ENCODE measurements around the gene TMEM269. TPM values are rescaled to one million over a fixed set of nuclear protein-coding genes. Genes with fewer than 3 reads are reported as not detected.

Gene TMEM269
- total and polyA plus RNA-seq, 2 experiments from 2014 or later: 0.35 to 0.69 TPM

DNA sequence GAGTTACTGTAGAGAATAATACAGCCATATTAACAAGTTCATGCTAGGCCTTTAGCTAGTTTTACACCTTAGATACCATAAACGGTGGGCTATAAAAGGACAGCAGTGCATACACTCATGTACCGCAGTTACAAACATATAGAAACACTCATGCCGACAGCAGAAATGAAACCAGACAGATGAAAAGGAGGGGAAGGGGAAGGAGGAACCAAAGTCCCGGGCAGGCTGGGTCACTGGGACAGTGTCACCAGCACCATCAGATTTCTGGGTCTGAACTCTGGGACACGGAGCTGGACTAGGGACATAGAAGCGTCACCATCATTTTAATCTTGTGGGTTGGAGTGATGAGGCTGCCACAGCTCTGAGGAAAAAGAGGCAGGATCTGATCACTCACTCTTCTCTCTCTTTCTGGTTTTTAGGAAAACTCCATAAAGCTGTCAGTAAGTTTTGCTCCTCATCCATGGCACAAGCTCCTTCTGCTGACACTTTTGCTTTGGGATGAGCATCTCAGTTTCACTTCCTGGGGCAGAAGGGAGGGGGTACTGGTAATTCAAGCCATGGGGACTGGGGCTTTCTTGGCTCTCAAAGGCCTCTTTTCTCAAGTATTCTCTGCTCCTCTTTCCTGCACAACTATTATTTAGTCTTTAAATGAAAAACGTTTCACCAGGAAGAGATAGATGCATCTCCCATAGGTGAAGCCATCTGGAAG, 53.8 kb downstream of the TMEM269 start:
- Histone ChIP-seq H3K36me3 (peaks cover 3% of the 10 kb centered on the region), H3K27me3 (no peaks in the 10 kb centered on the region), H3K27ac (no peak overlapping the region), H3K4me3 (no peak overlapping the region), H3K9me3 (ENCODE audit: low read depth) (no peaks in the 10 kb centered on the region), H3K4me1 (ENCODE audit: low read depth) (no peaks in the 10 kb centered on the region)
- DNase-seq (ENCODE audit: low read depth in 1 of 2, low spot score in 1 of 2): no peak
- TF ChIP-seq, protein P1, sequence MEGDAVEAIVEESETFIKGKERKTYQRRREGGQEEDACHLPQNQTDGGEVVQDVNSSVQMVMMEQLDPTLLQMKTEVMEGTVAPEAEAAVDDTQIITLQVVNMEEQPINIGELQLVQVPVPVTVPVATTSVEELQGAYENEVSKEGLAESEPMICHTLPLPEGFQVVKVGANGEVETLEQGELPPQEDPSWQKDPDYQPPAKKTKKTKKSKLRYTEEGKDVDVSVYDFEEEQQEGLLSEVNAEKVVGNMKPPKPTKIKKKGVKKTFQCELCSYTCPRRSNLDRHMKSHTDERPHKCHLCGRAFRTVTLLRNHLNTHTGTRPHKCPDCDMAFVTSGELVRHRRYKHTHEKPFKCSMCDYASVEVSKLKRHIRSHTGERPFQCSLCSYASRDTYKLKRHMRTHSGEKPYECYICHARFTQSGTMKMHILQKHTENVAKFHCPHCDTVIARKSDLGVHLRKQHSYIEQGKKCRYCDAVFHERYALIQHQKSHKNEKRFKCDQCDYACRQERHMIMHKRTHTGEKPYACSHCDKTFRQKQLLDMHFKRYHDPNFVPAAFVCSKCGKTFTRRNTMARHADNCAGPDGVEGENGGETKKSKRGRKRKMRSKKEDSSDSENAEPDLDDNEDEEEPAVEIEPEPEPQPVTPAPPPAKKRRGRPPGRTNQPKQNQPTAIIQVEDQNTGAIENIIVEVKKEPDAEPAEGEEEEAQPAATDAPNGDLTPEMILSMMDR (IDR thresholded peaks at IDR 0.05; ENCODE audit: low read depth, low read length): no peak

DNA sequence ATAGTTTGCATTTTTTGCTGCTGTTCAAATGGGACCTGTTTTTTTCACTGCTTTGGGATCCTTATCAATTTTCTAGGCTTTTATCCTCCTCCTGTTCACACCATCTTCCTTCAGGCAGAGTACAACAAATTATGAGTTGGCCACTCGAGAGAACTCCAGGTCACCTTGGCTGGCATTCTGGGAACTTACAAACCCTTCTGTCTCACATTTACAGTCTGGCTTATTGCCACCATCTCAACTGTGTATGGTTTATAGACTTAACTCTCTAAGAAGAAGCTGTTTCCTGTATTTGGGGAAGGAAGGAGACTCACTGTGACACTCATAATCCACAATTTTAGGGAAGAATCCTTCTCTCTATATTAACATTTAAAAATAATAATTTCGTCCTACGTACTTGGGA, 56.2 kb downstream of the TMEM269 start:
- TF ChIP-seq, protein P1 (IDR thresholded peaks at IDR 0.05; ENCODE audit: low read depth, low read length): no peak
- Histone ChIP-seq H3K9me3 (ENCODE audit: low read depth) (no peaks in the 10 kb centered on the region), H3K27me3 (no peaks in the 10 kb centered on the region), H3K4me1 (ENCODE audit: low read depth) (no peaks in the 10 kb centered on the region), H3K4me3 (no peak overlapping the region), H3K36me3 (peaks cover 3% of the 10 kb centered on the region), H3K27ac (no peak overlapping the region)
- no peak for DNase-seq (ENCODE audit: low read depth in 1 of 2, low spot score in 1 of 2)

GRCh38 chr1:42841440-42842147, 56.8 kb downstream of the TMEM269 start:
- no peaks in the 10 kb centered on the region for H3K27me3 ChIP-seq
- H3K4me1 ChIP-seq (ENCODE audit: low read depth): no peaks in the 10 kb centered on the region
- no peaks in the 10 kb centered on the region for H3K9me3 ChIP-seq (ENCODE audit: low read depth)
- H3K36me3 ChIP-seq: peaks cover 3% of the 10 kb centered on the region
- TF ChIP-seq, protein P1 (IDR thresholded peaks at IDR 0.05; ENCODE audit: low read depth, low read length): no peak
- no peak for DNase-seq (ENCODE audit: low read depth in 1 of 2, low spot score in 1 of 2)
- H3K27ac ChIP-seq: no peak overlapping the region
- no peak overlapping the region for H3K4me3 ChIP-seq

DNA sequence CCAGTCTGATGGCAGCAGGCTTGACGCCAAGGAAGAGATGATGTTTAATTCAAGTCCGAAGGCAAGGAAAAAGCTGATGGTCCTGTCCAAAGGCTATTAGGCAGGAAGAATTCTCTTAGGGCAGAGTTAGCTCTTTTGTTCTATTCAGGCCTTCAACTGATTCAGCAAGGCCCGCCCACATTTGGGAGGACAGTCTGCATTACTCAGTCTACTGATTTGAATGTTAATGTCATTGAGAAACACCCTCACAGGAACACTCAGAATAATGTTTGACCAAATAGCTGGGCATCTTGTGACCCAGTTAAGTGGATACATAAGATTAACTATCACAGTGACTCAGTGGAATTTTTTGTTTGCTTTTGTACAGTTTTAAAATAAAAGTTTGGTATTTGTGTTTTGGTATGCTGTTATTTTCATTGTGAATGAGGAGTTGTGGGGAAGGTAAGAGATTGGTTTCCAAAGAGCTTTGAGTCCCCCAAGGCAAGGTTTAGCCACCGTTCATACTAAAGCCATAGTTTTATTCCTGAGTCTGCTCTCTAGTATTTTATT, 59.9 kb downstream of the TMEM269 start:
- peaks cover 3% of the 10 kb centered on the region for H3K36me3 ChIP-seq
- peak in 1 of 2 donors; percentile 21 for DNase-seq (ENCODE audit: low read depth in 1 of 2, low spot score in 1 of 2)
- TF ChIP-seq, protein P1 (IDR thresholded peaks at IDR 0.05; ENCODE audit: low read depth, low read length): no peak
- H3K9me3 ChIP-seq (ENCODE audit: low read depth): no peaks in the 10 kb centered on the region
- no peaks in the 10 kb centered on the region for H3K27me3 ChIP-seq
- no peak overlapping the region for H3K27ac ChIP-seq
- H3K4me3 ChIP-seq: no peak overlapping the region
- H3K4me1 ChIP-seq (ENCODE audit: low read depth): peaks cover 5% of the 10 kb centered on the region

- TF ChIP-seq, protein P1 (IDR thresholded peaks at IDR 0.05; ENCODE audit: low read depth, low read length): no peak
- Histone ChIP-seq H3K9me3 (ENCODE audit: low read depth) (no peaks in the 10 kb centered on the region), H3K4me1 (ENCODE audit: low read depth) (peaks cover 5% of the 10 kb centered on the region), H3K4me3 (no peak overlapping the region), H3K27ac (no peak overlapping the region), H3K36me3 (peaks cover 3% of the 10 kb centered on the region), H3K27me3 (no peaks in the 10 kb centered on the region)
- DNase-seq (ENCODE audit: low read depth in 1 of 2, low spot score in 1 of 2): no peak
Observed at GRCh38 chr1:42845193-42845592, 60.4 kb downstream of the TMEM269 start.

All from cardiac muscle cell (in vitro differentiated cells and primary cell).